Sigmoid colon (tissue), 4 donors: ENCODE data around the gene GSN.

Source experiments
- POLR2A ChIP-seq, 2 donors: fragments of 450-650 bp; IDR thresholded peaks; one replicate each; pipeline ENCODE4 v1.6.1; 2016; ENCODE audit warnings: antibody characterized with exemption in 2 of 2, mild to moderate bottlenecking in 2 of 2, moderate library complexity in 2 of 2
- POLR2AphosphoS5 ChIP-seq, 4 donors: sonication (generic); formaldehyde crosslinking; IDR thresholded peaks; one replicate each; pipeline ENCODE4 v1.6.1; 2017; ENCODE audit warnings: antibody characterized with exemption in 4 of 4
- TF ChIP-seq, protein P1 (sequence below), 4 experiments: fragments of 450-650 bp in 3 of 4; fragments of 200-600 bp in 1 of 4; IDR thresholded peaks; one replicate each; pipeline ENCODE4 v1.5.1; 2016 to 2019; ENCODE audit warnings: antibody characterized with exemption in 4 of 4, mild to moderate bottlenecking in 3 of 4, moderate library complexity in 2 of 4

DNA sequence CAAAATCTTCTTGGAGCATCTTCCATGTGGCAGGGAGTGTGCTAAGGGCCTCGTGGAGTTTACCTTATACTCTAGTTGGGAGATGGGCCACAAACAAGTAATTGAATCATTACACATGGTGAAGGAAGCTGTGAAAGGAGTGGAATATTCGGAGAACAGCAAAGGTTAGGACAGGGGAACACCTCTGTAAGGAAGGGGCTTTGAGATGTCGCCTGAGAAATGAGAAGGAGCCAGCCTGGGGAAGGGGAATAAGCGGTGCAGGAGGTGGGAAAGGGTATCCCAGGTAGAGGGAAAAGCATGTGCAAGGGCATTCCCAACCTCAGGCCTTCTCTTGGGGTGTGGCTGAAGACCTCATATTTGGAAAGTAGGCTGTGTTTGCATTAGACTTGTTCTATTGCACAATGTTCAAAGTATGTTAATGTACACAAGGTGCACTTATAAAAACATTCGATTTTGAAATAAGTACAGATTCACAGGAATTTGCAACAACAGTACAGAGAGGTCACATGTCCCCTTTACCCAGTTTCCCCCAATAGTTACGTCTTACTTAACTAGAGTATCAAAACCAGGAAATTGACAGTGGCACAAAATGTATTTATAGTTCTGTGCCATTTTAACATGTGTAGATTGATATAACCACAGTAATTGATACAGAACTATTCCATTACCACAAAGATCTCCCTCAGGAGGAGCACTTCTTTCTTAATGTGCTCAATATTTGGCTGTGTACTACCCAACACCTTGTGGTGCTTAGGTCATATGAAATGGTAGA lies 104.5 kb downstream of the GSN start:
- TF ChIP-seq, protein P1, sequence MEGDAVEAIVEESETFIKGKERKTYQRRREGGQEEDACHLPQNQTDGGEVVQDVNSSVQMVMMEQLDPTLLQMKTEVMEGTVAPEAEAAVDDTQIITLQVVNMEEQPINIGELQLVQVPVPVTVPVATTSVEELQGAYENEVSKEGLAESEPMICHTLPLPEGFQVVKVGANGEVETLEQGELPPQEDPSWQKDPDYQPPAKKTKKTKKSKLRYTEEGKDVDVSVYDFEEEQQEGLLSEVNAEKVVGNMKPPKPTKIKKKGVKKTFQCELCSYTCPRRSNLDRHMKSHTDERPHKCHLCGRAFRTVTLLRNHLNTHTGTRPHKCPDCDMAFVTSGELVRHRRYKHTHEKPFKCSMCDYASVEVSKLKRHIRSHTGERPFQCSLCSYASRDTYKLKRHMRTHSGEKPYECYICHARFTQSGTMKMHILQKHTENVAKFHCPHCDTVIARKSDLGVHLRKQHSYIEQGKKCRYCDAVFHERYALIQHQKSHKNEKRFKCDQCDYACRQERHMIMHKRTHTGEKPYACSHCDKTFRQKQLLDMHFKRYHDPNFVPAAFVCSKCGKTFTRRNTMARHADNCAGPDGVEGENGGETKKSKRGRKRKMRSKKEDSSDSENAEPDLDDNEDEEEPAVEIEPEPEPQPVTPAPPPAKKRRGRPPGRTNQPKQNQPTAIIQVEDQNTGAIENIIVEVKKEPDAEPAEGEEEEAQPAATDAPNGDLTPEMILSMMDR (IDR thresholded peaks at IDR 0.05), result no peak
- TF ChIP-seq POLR2A (IDR thresholded peaks at IDR 0.05), result no peak
- no peak for TF ChIP-seq POLR2AphosphoS5 (IDR thresholded peaks at IDR 0.05)
